Measurements from ENCODE around the gene MYBPH. TPM values are rescaled to one million over a fixed set of nuclear protein-coding genes. Genes with fewer than 3 reads are reported as not detected.

The MYBPH gene
- total RNA-seq, 1 experiment from 2014 or later = 25.9 TPM

DNA sequence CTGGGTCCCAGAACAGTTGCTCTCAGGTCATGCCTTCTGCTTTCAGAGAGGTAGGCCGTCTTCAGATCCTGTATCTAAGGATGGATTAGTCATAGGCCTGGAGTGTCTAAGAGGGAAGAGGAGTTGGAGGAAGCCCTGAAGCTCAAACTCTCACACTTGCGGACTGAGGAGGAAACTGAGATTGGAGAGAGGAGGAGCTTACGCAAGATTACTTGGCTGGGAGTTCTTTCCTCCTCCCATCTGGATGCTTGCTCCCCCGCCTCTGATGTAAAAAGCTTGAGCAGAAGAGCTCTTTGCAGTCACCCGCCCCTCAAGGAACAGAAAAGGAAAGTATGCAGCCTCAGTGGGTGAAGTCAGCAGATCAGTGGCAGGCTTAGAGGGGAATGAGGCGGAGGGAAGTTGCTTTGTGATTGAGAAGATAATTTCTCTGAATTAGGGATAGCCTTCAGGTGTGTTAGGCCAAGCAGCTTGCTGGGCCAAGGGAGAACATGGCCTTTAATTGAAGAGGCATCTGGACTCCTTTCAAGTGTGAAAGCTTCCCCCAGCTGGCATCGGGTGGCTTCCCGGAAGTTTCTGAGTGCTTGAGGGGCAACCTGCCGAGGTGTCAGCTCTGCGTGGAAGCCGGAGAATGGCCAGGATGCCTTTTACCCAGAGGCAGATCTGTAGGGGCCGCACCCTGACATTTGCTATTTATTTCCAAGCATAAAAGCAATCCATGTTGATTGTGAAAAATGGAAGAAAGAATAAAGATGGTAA lies 41.5 kb downstream of the MYBPH start:
- Mint-ChIP-seq H3K4me1 (ENCODE audit: low read depth, unreplicated experiment) (peaks cover 16% of the 10 kb centered on the region), H3K4me3 (ENCODE audit: unreplicated experiment) (no peak overlapping the region), H3K9me3 (ENCODE audit: unreplicated experiment) (no peaks in the 10 kb centered on the region), H3K27me3 (ENCODE audit: insufficient read depth, unreplicated experiment) (no peaks in the 10 kb centered on the region), H3K27ac (ENCODE audit: unreplicated experiment) (no peak overlapping the region), H3K36me3 (ENCODE audit: insufficient read depth, unreplicated experiment) (peaks cover 11% of the 10 kb centered on the region)
- CTCF ChIA-PET = interaction anchor here (0.6 to 0.9 kb wide), 2 partner anchors 44 to 82 kb away, joined by 3 to 4 read pairs; no protein-coding TSS in a partner anchor
- intact Hi-C loops (cut with micrococcal nuclease; ENCODE audit: unreplicated experiment) = no loop called here
- Histone ChIP-seq H3K4me1 (peaks cover 4% of the 10 kb centered on the region; the same call in 1 of the 2 replicates), H3K9me3 (no peaks in the 10 kb centered on the region), H3K36me3 (ENCODE audit: control insufficient read depth, insufficient read depth, low read length) (no peaks in the 10 kb centered on the region), H3K27me3 (replicated peaks; ENCODE audit: control insufficient read depth, insufficient read depth, low read length) (no peaks in the 10 kb centered on the region), H3K4me3 (ENCODE audit: low read depth, low read length) (no peak overlapping the region)
- POLR2A ChIA-PET = no interaction called here
- TF ChIP-seq, protein P1, sequence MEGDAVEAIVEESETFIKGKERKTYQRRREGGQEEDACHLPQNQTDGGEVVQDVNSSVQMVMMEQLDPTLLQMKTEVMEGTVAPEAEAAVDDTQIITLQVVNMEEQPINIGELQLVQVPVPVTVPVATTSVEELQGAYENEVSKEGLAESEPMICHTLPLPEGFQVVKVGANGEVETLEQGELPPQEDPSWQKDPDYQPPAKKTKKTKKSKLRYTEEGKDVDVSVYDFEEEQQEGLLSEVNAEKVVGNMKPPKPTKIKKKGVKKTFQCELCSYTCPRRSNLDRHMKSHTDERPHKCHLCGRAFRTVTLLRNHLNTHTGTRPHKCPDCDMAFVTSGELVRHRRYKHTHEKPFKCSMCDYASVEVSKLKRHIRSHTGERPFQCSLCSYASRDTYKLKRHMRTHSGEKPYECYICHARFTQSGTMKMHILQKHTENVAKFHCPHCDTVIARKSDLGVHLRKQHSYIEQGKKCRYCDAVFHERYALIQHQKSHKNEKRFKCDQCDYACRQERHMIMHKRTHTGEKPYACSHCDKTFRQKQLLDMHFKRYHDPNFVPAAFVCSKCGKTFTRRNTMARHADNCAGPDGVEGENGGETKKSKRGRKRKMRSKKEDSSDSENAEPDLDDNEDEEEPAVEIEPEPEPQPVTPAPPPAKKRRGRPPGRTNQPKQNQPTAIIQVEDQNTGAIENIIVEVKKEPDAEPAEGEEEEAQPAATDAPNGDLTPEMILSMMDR (IDR thresholded peaks at IDR 0.05; ENCODE audit: insufficient read depth in 1 of 2, low read depth in 1 of 2, low read length in 1 of 2, severe bottlenecking in 1 of 2, unreplicated experiment in 1 of 2) = no peak
- peak in 1 of 2 experiments; percentile 17 for DNase-seq
- no TSS peak for BruUV-seq (replicated peaks)

DNA sequence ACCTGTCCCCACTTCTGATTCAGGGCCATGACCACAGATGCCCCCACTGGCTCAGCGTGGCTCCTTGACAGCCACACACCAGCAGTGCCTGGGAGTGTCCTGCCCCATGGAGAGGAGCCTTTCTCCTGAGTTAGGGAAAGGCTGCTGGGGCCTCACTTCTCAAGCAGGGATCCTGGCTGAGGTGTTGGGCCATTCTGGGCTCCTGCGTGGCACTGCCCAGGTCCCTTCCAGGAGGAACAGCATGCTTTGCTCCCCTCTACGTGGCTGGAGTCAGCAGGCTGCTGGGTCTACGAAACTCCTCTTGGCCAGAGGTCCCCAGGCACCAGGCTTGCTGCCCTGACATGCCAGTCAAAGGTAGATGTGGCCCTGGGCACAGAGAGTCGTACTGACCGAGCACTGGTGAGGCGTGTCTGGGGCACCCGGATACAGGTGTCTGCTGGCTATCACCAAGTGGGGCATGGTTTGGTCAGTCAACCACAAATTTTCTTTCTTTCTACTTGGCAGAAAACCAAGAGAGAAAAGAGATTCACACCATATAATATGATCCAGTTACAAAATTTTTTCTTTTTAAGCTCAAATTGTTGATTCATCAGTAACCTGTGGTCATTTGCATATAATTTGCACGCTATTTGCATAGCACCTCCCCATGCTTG lies 44.0 kb downstream of the MYBPH start:
- H3K36me3 ChIP-seq (ENCODE audit: control insufficient read depth, insufficient read depth, low read length) = no peaks in the 10 kb centered on the region
- H3K4me1 Mint-ChIP-seq (ENCODE audit: low read depth, unreplicated experiment) = peaks cover 16% of the 10 kb centered on the region
- H3K27ac Mint-ChIP-seq (ENCODE audit: unreplicated experiment) = no peak overlapping the region
- no peaks in the 10 kb centered on the region for H3K27me3 Mint-ChIP-seq (ENCODE audit: insufficient read depth, unreplicated experiment)
- H3K36me3 Mint-ChIP-seq (ENCODE audit: insufficient read depth, unreplicated experiment) = peaks cover 16% of the 10 kb centered on the region
- BruUV-seq (replicated peaks) = no TSS peak
- CTCF ChIA-PET = no interaction called here
- intact Hi-C loops (cut with micrococcal nuclease; ENCODE audit: unreplicated experiment) = no loop called here
- no peaks in the 10 kb centered on the region for H3K27me3 ChIP-seq (replicated peaks; ENCODE audit: control insufficient read depth, insufficient read depth, low read length)
- H3K4me3 Mint-ChIP-seq (ENCODE audit: unreplicated experiment) = no peak overlapping the region
- POLR2A ChIA-PET = no interaction called here
- no peak overlapping the region for H3K4me3 ChIP-seq (ENCODE audit: low read depth, low read length)
- H3K9me3 Mint-ChIP-seq (ENCODE audit: unreplicated experiment) = no peaks in the 10 kb centered on the region
- TF ChIP-seq, protein P1 (IDR thresholded peaks at IDR 0.05; ENCODE audit: insufficient read depth in 1 of 2, low read depth in 1 of 2, low read length in 1 of 2, severe bottlenecking in 1 of 2, unreplicated experiment in 1 of 2) = no peak
- H3K4me1 ChIP-seq = peaks cover 11% of the 10 kb centered on the region
- H3K9me3 ChIP-seq = no peaks in the 10 kb centered on the region
- DNase-seq = peak in 1 of 2 experiments; percentile 19

DNA sequence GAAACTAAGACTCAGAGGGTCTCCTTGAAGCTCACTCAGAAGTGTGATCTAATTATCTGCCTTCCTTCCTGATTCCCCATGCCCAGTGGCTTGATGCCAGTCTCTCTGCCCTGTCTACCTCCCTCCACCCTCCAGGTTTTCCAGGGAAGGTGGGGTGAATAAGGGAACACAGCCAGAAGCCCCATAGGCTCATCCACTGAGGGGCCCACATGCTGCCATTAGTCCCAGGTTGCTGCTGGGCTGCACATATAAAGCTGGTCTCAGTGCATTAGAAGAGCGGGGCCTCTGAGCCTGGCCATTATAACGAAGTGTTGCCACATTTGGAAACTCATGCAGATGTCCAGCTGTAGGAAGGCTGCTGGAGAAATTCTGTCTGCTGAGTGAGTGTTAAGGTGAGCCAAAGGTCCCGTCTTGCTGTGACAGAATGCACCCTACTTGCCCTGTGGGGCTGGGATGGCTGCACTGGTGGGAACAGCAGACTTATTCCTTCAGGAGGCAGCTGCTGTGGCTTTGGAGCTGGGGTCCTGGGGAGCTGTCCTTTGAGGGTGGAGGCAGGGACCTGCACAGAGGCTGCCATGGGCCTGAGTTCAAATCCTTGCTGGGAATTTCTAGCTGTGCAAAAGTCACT lies 45.2 kb downstream of the MYBPH start:
- no peak overlapping the region for H3K27ac Mint-ChIP-seq (ENCODE audit: unreplicated experiment)
- no peaks in the 10 kb centered on the region for H3K27me3 Mint-ChIP-seq (ENCODE audit: insufficient read depth, unreplicated experiment)
- no TSS peak for BruUV-seq (replicated peaks)
- Histone ChIP-seq H3K36me3 (ENCODE audit: control insufficient read depth, insufficient read depth, low read length) (no peaks in the 10 kb centered on the region), H3K4me3 (ENCODE audit: low read depth, low read length) (no peak overlapping the region), H3K4me1 (peaks cover 16% of the 10 kb centered on the region), H3K27me3 (replicated peaks; ENCODE audit: control insufficient read depth, insufficient read depth, low read length) (no peaks in the 10 kb centered on the region), H3K9me3 (no peaks in the 10 kb centered on the region)
- CTCF ChIA-PET = interaction anchor here (0.7 kb wide), 1 partner anchor 91 kb away, joined by 3 read pairs; no protein-coding TSS in a partner anchor
- peak in 1 of 2 experiments; percentile 26 for DNase-seq
- no peaks in the 10 kb centered on the region for H3K9me3 Mint-ChIP-seq (ENCODE audit: unreplicated experiment)
- H3K4me1 Mint-ChIP-seq (ENCODE audit: low read depth, unreplicated experiment) = peaks cover 25% of the 10 kb centered on the region
- POLR2A ChIA-PET = interaction anchor here (0.5 kb wide), 1 partner anchor 575 kb away, joined by 6 read pairs; no protein-coding TSS in a partner anchor
- intact Hi-C loops (cut with micrococcal nuclease; ENCODE audit: unreplicated experiment) = no loop called here
- peaks cover 16% of the 10 kb centered on the region for H3K36me3 Mint-ChIP-seq (ENCODE audit: insufficient read depth, unreplicated experiment)
- TF ChIP-seq, protein P1 (IDR thresholded peaks at IDR 0.05; ENCODE audit: insufficient read depth in 1 of 2, low read depth in 1 of 2, low read length in 1 of 2, severe bottlenecking in 1 of 2, unreplicated experiment in 1 of 2) = no peak
- H3K4me3 Mint-ChIP-seq (ENCODE audit: unreplicated experiment) = peak overlapping the region; percentile 84

Data from Caco-2 (cell line).